Keratinocyte (primary cell): Measurements from ENCODE around the gene KCNJ12. TPM values are rescaled to one million over a fixed set of nuclear protein-coding genes. Genes with fewer than 3 reads are reported as not detected.

ENCODE experiments used
- DNase-seq: peaks from one replicate; pipeline ENCODE4 v3.0.0-alpha.2; 2011; ENCODE audit warnings: low read depth, missing footprints, low spot score
- FAIRE-seq: peaks from 2 replicates; lab custom pipeline; 2011; peaks lifted over from hg19 to GRCh38; lab: Jason Lieb, UNC
- H2AFZ ChIP-seq: 2 replicates; pipeline ENCODE4 v1.6.0; 2012; ENCODE audit warnings: low read length, control low read depth, inconsistent platforms; ENCODE audit not compliant: control insufficient read depth
- H3K27ac ChIP-seq: 2 replicates; pipeline ENCODE4 v1.5.1; 2011; ENCODE audit warnings: low read length; ENCODE audit not compliant: control insufficient read depth, insufficient read depth
- H3K27me3 ChIP-seq: 3 replicates; pipeline ENCODE4 v1.6.0; 2011; ENCODE audit warnings: low read length; ENCODE audit not compliant: control insufficient read depth, insufficient read depth; ENCODE audit errors: extremely low read depth
- H3K36me3 ChIP-seq, 2 experiments: 2 replicates in 1 of 2; 3 replicates in 1 of 2; pipeline ENCODE4 v1.5.1; 2011; ENCODE audit warnings: low read length in 2 of 2, mild to moderate bottlenecking in 1 of 2; ENCODE audit not compliant: control insufficient read depth in 2 of 2, insufficient read depth in 2 of 2; ENCODE audit errors: extremely low read depth in 1 of 2
- H3K4me1 ChIP-seq: 3 replicates; pipeline ENCODE4 v1.5.1; 2011; ENCODE audit warnings: low read length; ENCODE audit not compliant: control insufficient read depth, insufficient read depth; ENCODE audit errors: extremely low read depth
- H3K4me2 ChIP-seq: 3 replicates; pipeline ENCODE4 v1.6.0; 2011; ENCODE audit warnings: low read depth, low read length; ENCODE audit not compliant: control insufficient read depth, insufficient read depth; ENCODE audit errors: extremely low read depth
- H3K4me3 ChIP-seq, 3 experiments: fragments of 200-600 bp in 1 of 3; sonication (generic) in 1 of 3; 2 replicates in 2 of 3; 3 replicates in 1 of 3; pipeline ENCODE4 v1.5.1; 2011 to 2016; ENCODE audit warnings: low read length in 3 of 3, mild to moderate bottlenecking in 3 of 3, control low read depth in 2 of 3, inconsistent platforms in 1 of 3, low read depth in 1 of 3, mixed read lengths in 1 of 3, mixed run types in 1 of 3, moderate library complexity in 1 of 3; ENCODE audit not compliant: control insufficient read depth in 2 of 3, insufficient read depth in 2 of 3; ENCODE audit errors: extremely low read depth in 1 of 3
- H3K79me2 ChIP-seq: 2 replicates; pipeline ENCODE4 v1.6.0; 2012; ENCODE audit warnings: low read length; ENCODE audit not compliant: control insufficient read depth, insufficient read depth
- H3K9ac ChIP-seq: 3 replicates; pipeline ENCODE4 v1.6.0; 2011; ENCODE audit warnings: low read length; ENCODE audit not compliant: control insufficient read depth, insufficient read depth; ENCODE audit errors: extremely low read depth
- H3K9me1 ChIP-seq: 3 replicates; pipeline ENCODE4 v1.6.0; 2011; ENCODE audit warnings: low read length; ENCODE audit not compliant: control insufficient read depth, insufficient read depth; ENCODE audit errors: extremely low read depth
- H3K9me3 ChIP-seq: 2 replicates; pipeline ENCODE4 v1.5.1; 2012; ENCODE audit warnings: low read depth, low read length; ENCODE audit not compliant: control insufficient read depth
- H4K20me1 ChIP-seq: 3 replicates; pipeline ENCODE4 v1.6.0; 2011; ENCODE audit warnings: low read length; ENCODE audit not compliant: control insufficient read depth, insufficient read depth; ENCODE audit errors: extremely low read depth
- EZH2 ChIP-seq: IDR thresholded peaks from one replicate; pipeline ENCODE4 v1.6.1; 2012; ENCODE audit warnings: inconsistent platforms, mild to moderate bottlenecking, low read length, moderate library complexity
- dilution Hi-C: fragments of 300-500 bp; cut with MboI; formaldehyde crosslinking; loops from one replicate; pipeline ENCODE4 v1.7.0; 2020; ENCODE audit warnings: low sequenced_read_pairs; ENCODE audit not compliant: extremely low pct_ligation_motif_present
- polyA plus RNA-seq, 5 experiments: library from polyadenylated mRNA; depleted of rRNA in 3 of 5; stranded (reverse) in 3 of 5; stranded (forward) in 1 of 5; unstranded in 1 of 5; fragments of >200 nt; gene quantifications; 1 replicate in 1 of 5; 2 replicates in 3 of 5; 3 replicates in 1 of 5; pipeline versions ENCODE4 v1.2.1 to v1.2.3, GENCODE V29; 2011 to 2012; ENCODE audit warnings: missing spikeins in 2 of 5, low read depth in 1 of 5, low replicate concordance in 1 of 5
- TF ChIP-seq, protein P1 (sequence below), 3 experiments: IDR thresholded peaks in 1 of 3; conservative IDR thresholded peaks in 1 of 3; optimal IDR thresholded peaks in 1 of 3; 2 replicates in 2 of 3; 3 replicates in 1 of 3; pipeline versions ENCODE3 to v1.5.1; 2011; ENCODE audit warnings: low read length in 3 of 3, mild to moderate bottlenecking in 3 of 3, moderate library complexity in 2 of 3, control low read depth in 1 of 3, inconsistent platforms in 1 of 3; ENCODE audit not compliant: insufficient read depth in 2 of 3; ENCODE audit errors: extremely low read depth in 1 of 3

The KCNJ12 gene
- polyA plus RNA-seq, 1 donor (not counting 4 experiments of a cell fraction or from before 2014, with no cell fraction given): 0.04 TPM

DNA sequence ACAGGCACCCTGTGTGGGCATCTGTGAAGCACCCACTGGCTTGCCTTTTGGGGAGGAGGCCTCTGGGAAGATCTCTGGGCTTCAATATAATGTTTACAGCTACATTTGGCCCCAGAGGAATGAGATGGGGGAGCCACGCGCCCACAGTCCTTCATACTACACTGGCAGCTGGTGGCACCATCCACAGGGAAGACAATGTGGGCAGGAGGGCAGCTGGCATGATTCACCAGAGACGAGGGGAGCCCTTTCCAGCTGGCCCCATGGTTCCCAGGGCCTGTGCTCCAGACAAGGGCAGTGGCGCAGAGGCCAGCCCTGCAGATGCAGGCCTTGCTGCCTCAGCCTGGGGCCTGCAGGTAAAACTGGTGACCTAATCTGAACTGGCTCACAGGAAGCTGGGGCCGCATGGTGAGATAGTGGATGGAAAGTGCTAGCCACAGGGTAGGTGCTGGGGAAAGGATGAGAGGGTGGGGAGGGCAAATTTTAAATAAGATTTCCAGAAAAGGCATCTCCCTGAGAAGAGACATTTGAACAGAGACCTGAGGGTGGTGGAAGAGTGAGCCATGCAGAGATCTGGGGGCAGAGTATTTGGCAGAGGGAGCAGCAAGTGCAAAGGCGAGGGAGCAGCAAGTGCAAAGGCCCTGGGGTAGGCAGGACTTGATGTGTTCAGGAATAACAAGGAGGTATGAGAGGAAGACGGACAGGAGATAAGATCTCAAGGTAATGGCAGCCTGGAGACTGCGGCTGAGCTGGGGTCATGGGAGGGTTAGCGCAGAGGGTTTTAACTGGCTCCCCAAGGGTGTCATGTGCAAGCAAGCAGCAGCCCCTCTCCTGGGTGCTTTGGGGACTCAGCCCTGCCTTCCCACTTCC, 12.1 kb upstream of the KCNJ12 start:
- no peaks in the 10 kb centered on the region for H3K9me1 ChIP-seq
- no peak for DNase-seq
- H3K4me3 ChIP-seq: no peak overlapping the region
- H3K27me3 ChIP-seq: peaks cover 6% of the 10 kb centered on the region
- H2AFZ ChIP-seq: no peak overlapping the region
- no peaks in the 10 kb centered on the region for H3K36me3 ChIP-seq
- H4K20me1 ChIP-seq: peaks cover 3% of the 10 kb centered on the region
- no peak overlapping the region for H3K4me2 ChIP-seq
- TF ChIP-seq, protein P1, sequence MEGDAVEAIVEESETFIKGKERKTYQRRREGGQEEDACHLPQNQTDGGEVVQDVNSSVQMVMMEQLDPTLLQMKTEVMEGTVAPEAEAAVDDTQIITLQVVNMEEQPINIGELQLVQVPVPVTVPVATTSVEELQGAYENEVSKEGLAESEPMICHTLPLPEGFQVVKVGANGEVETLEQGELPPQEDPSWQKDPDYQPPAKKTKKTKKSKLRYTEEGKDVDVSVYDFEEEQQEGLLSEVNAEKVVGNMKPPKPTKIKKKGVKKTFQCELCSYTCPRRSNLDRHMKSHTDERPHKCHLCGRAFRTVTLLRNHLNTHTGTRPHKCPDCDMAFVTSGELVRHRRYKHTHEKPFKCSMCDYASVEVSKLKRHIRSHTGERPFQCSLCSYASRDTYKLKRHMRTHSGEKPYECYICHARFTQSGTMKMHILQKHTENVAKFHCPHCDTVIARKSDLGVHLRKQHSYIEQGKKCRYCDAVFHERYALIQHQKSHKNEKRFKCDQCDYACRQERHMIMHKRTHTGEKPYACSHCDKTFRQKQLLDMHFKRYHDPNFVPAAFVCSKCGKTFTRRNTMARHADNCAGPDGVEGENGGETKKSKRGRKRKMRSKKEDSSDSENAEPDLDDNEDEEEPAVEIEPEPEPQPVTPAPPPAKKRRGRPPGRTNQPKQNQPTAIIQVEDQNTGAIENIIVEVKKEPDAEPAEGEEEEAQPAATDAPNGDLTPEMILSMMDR (optimal IDR thresholded peaks at IDR 0.05 in 1 of 3, IDR thresholded peaks at IDR 0.05 in 1 of 3, conservative IDR thresholded peaks at IDR 0.05 in 1 of 3; ENCODE audit: extremely low read depth in 1 of 3, insufficient read depth in 2 of 3, low read length in 3 of 3): no peak
- TF ChIP-seq EZH2: no peak
- dilution Hi-C loops: no loop called here
- no peaks in the 10 kb centered on the region for H3K4me1 ChIP-seq
- H3K9me3 ChIP-seq: no peaks in the 10 kb centered on the region
- no peaks in the 10 kb centered on the region for H3K79me2 ChIP-seq
- no peak for FAIRE-seq
- H3K9ac ChIP-seq: no peak overlapping the region
- no peak overlapping the region for H3K27ac ChIP-seq

DNA sequence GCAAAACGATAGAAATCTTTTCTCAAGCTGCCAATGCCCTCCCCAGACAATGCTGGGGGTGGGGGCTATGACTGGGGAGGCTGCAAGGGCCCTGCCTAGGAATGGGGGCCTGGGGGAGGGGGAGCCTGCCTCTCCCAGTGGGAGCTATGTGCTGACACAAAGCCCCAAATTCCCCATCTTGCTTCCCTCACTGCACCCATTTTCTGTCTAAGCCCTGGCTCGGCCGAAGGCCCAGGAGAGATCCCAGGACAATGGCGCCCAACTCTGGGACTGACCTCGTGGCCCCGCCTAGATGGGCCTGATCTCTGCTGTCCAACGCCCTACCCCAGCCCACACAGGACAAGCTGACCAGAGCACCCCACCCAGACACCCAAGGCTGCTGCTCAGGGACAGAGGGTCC, 11.1 kb upstream of the KCNJ12 start:
- Histone ChIP-seq H3K9me1 (no peaks in the 10 kb centered on the region), H4K20me1 (no peaks in the 10 kb centered on the region), H2AFZ (no peak overlapping the region), H3K4me1 (no peaks in the 10 kb centered on the region), H3K4me3 (no peak overlapping the region), H3K79me2 (no peaks in the 10 kb centered on the region), H3K9me3 (no peaks in the 10 kb centered on the region), H3K36me3 (no peaks in the 10 kb centered on the region), H3K27ac (no peak overlapping the region), H3K9ac (no peak overlapping the region), H3K27me3 (peaks cover 3% of the 10 kb centered on the region), H3K4me2 (no peak overlapping the region)
- dilution Hi-C loops: no loop called here
- no peak for FAIRE-seq
- TF ChIP-seq, protein P1 (optimal IDR thresholded peaks at IDR 0.05 in 1 of 3, IDR thresholded peaks at IDR 0.05 in 1 of 3, conservative IDR thresholded peaks at IDR 0.05 in 1 of 3; ENCODE audit: extremely low read depth in 1 of 3, insufficient read depth in 2 of 3, low read length in 3 of 3): no peak
- no peak for TF ChIP-seq EZH2
- DNase-seq: no peak
